Fibroblast of pulmonary artery (primary cell): ENCODE measurements around the gene PAX5.
A peak's percentile ranks its signal among the peaks of the same experiment; 100 is the strongest.
"Not testable (repeated sequence)": the region's sequence is repeated elsewhere in the genome, so short reads cannot be mapped to it uniquely, and the experiment has no call there.

Experiments used
- DNase-seq: peaks from one replicate; pipeline ENCODE4 v3.0.0-alpha.2; 2010; ENCODE audit warnings: low read depth
- H3K4me3 ChIP-seq: replicated peaks from 2 replicates; pipeline ENCODE4 v1.5.1; 2011; ENCODE audit warnings: low read depth, mild to moderate bottlenecking, control low read depth, low read length, moderate library complexity
- CTCF ChIP-seq: IDR thresholded peaks from 2 replicates; pipeline ENCODE4 v1.5.1; 2011; ENCODE audit warnings: mild to moderate bottlenecking, control low read depth, low read length, inconsistent platforms; ENCODE audit errors: missing control alignments

PAX5 gene

GRCh38 chr9:36874921-36875320 lies 159.1 kb downstream of the PAX5 start:
- TF ChIP-seq CTCF = no peak
- DNase-seq = peak; percentile 33
- H3K4me3 ChIP-seq = no peak overlapping the region

DNA sequence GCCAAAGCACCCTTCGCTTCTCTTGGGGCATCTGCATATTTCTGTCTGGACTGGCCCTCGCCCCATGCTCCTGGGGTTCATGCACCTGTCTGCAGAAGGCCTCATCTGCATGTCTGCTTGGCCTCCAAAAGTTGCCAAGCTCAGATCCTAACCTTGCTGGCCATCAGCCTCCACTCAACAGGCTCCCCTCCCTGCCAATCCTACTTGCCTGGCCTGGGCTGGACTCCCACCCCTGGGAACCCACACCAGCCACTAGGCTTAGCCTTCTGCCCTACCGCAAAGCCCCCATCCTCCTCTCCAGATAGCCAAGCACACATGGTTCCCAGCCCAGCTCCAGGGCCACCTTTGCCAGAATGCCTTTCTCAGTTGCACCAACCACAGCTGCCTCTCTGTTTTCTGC lies 159.8 kb downstream of the PAX5 start:
- no peak overlapping the region for H3K4me3 ChIP-seq
- no peak for DNase-seq
- TF ChIP-seq CTCF = no peak

GRCh38 chr9:36873247-36873875 lies 160.7 kb downstream of the PAX5 start:
- TF ChIP-seq CTCF = peak; percentile 93
- DNase-seq = peak; percentile 66

DNA sequence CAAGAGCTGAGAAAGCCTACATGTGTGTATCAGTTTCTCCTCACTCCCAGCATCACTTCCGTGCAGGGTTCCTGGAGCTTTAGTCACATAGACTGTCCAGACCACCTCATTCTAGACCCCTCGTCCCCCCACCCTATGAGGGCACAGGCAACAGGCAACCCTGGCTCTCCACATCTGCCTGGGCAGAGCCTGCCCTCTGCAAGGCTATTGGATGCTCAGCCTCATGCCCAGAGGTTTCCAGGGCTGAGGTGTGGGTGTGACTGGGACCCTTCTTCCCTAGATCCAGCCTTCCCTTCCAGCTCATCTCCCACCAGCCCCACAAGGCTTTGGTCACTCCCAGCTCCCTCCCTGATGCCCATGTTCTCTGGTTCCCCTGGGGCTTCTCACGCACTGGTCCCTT lies 161.4 kb downstream of the PAX5 start:
- no peak overlapping the region for H3K4me3 ChIP-seq
- no peak for TF ChIP-seq CTCF
- no peak for DNase-seq

More at GRCh38 chr9:36873247-36873875, 160.7 kb downstream of the PAX5 start:
- no peak overlapping the region for H3K4me3 ChIP-seq

GRCh38 chr9:36871606-36872005 lies 162.5 kb downstream of the PAX5 start:
- H3K4me3 ChIP-seq = no peak overlapping the region
- no peak for DNase-seq
- no peak for TF ChIP-seq CTCF

DNA sequence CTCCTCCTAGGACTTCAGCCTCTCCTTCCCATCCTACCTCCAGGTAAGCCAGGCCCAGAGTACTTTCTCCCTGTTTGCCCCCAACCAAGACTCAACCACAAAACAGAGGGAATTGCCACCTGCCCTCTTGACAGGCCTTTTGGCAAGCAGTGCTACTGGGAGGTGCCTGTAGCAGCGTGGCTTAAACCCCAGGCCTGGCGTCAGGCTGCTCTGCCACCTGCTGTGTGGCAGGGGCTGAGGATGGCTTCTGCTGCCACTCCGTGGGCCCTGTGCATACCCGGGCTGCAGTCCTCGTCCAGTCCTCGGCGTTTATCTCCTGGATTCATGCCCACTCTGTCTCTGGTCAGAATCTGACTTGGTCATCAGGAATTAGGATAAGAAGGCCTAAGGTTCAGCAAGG lies 163.1 kb downstream of the PAX5 start:
- no peak overlapping the region for H3K4me3 ChIP-seq
- no peak for DNase-seq
- TF ChIP-seq CTCF = no peak

DNA sequence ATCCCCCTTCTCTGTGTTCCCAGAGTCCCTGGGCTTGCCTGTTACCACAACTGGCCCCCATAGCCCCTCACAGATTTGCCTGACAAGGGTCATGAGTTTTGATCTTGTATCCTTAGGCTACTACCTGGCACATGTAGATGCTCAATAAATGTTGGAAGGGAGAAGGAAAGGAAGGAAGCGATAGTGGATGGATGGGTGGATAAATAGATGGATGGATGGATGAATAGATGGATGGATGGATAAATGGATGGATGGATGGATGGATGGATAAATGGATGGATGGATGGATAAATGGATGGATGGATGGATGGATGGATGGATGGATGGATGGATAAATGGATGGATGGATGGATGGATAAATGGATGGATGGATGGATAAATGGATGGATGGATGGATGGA lies 164.5 kb downstream of the PAX5 start:
- not testable (repeated sequence) for DNase-seq, H3K4me3 ChIP-seq
